ENCODE measurements around the gene SUDS3.

The SUDS3 gene

DNA sequence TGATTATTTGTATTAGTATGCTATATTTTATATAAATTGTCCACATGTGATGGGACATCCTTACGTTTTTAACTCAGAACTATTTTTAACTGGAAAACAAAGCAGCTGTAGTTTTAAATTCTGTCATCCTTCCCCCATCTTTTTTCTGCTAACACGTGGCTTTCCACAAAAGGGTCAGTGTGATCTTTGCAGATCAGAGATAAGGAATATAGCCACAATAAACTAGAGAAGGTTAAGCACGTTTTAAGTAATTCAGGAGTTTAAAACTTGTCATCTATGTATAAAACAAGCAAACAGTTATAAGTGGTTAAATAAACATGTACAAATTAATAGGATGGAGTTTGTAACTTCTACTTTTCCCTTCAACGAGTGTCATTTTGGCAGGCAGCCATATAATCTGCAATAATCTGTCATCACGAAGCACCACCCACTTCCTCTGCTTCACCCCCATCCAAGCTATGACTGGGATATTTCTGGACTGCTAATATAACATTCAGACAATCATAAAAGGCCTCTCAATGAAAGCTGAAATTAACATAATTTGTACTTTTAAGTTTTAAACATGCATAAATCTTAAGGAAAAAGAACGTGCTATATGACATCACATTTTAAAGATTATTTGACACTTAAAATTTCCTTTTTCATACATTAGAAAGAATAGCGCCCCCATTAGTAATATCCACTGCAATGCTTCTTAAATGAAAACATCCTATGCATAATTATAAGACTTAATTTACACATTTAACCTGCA, 18.9 kb upstream of the SUDS3 start:
- peak; percentile 14 for DNase-seq

GRCh38 chr12:118358008-118358359, 18.4 kb upstream of the SUDS3 start:
- DNase-seq = no peak

GRCh38 chr12:118358612-118359540, 17.5 kb upstream of the SUDS3 start:
- DNase-seq = no peak

DNA sequence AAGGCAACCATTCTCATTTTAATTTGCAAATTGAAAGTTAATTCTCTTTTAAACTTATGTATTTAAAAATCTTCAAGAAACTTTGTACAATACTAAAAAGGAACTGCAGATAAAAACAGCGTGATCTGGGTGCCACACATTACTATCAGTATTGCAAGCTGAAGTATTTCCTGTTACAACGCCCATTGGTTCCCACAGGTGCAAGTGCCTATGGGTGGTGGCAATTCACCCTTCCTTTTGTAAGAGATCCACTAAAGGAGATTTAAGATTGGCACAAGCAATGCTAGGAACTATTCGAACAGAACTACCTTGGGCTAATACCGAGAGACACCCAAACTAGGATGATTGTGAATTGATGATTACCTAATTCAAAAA, 16.8 kb upstream of the SUDS3 start:
- no peak for DNase-seq

GRCh38 chr12:118361092-118361404, 15.3 kb upstream of the SUDS3 start:
- DNase-seq = no peak

- DNase-seq = no peak
Measured at GRCh38 chr12:118361889-118362288, 14.5 kb upstream of the SUDS3 start.

DNA sequence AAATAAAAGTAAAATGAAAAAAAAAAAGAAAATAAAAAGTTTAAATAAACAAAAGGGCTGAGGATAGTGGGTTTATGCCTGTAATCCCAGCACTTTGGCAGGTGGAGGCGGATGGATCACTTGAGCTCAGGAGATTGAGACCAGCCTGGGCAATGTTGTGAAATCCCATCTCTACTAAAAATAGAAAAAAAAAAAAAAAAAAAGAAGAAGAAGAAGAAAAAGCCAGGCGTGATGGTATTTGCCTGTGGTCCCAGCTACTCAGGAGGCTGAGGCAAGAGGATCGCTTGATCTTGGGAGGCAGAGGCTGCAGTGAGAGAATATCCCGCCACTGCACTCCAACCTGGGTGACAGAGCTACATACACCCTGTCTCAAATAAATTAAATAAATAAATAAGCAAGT, 7.5 kb upstream of the SUDS3 start:
- DNase-seq = no peak

DNA sequence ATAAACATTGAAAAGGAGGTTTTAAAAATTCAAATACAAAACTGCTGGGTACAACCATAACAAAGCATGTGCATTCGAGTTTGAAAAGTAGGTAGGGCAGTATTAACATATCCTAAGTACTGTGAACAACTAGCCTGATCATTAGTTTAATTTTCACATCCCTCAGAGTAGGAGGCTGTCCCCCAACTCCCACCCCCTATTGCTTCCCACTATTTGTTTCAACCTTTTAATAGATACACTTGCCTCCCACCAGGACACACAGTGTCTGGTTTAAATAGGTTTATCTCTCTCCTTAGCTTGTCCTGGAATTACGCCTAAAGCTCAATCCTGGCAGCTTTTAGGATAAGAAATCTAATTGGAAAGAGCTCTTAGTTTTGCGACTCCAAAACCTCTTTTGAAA, 5.8 kb upstream of the SUDS3 start:
- DNase-seq = no peak

- peak; percentile 2 for DNase-seq
Measured at GRCh38 chr12:118371321-118372282, 4.8 kb upstream of the SUDS3 start.

- DNase-seq = peak; percentile 99
Measured at GRCh38 chr12:118372541-118373495, 3.5 kb upstream of the SUDS3 start, which contains the start of gene TAOK3. Gene TAOK3 (minus strand): TSS chr12:118372907. CDS start chr12:118255567, 117,340 bp downstream.

- no peak for DNase-seq
Measured at GRCh38 chr12:118373616-118374015, 2.7 kb upstream of the SUDS3 start.

DNA sequence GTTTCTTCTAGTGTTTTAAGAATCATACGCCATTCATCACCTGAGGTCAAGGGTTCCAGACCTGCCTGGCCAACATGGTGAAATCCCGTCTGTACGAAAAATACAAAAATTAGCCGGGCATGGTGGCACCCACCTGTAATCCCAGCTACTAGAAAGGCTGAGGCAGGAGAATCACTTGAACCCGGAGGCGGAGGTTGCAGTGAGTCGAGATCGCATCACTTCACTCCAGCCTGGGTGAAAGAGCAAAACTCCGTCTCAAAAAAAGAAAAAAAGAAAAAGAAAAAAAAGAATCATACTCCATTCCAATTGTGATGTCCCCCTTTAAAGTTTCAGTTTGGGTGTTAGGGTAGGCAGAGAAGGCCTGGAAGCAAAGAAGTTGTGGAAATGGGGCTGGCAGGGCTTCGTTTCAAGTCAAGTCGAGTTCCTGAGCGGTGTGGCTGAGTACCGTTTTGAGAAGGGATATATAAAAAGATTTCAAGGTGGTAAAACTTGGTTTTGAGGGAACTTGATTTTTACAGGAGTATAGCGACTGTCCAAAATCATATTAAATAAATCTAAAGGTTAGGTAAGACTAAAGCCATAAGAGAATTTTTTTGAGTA, 2.1 kb upstream of the SUDS3 start:
- DNase-seq = no peak

- no peak for DNase-seq
Measured at GRCh38 chr12:118374909-118375308, 1.4 kb upstream of the SUDS3 start.

DNA sequence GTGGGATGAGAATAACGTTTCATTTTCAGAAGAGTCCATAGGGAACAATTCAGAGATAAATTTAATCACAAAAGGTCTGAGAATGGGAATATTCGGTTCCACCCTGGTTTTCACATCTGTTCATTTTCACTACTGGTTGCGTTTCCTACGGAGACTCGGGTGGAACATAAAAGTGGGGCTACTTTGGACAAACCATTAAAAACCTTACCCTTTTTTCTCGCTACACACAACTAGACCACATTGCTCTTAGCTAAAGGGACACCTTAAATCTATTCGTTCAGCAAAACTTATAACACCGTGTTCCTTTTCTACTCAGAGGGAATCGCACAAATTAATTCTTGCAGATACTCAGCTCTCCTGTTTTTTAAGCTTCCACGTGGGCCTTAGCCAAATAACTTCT, 1.0 kb upstream of the SUDS3 start:
- DNase-seq = no peak

DNA sequence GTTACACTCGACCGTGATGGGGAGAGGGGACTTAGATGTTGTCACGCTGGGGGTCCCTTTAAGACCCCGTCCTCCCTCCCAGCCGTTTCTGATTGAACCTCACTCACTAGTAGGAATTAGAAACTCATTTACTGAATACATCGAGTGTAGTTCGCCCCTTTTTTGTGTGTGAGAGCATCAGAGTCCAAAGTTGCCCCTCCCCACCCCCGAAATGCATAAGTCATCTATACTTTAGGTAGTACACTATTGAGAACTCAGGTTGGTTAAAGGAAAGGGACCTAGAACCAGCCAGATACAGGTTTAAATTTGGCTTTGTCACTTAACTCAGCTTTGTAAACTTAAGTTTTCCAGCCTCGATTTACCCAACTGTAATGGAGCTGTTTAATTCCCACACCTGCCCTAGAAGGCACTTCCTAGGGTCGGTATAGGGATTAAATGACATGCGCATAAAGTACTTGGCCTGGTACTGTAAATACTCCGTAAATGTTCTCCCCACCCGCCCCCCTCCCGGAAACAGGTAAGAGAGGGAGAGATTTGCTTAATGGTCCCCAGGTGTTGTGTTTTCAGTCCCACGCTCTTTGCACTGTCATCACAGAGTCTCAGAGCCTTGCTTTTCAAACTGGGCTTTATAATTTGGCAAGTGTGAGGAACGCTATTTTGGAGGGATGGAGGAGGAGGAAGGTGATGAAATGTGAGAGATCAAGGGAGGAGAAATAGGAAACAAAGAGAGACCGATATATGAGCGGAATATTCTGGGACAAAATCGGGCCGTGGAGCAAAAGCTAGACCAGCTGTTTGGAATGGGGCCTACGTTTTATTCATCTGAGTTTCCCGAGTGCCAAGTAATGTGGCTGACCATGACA, 897 bp downstream of the SUDS3 start:
- peak; percentile 54 for DNase-seq

- peak; percentile 43 for DNase-seq
Measured at GRCh38 chr12:118377884-118378470, 1.6 kb downstream of the SUDS3 start.

DNA sequence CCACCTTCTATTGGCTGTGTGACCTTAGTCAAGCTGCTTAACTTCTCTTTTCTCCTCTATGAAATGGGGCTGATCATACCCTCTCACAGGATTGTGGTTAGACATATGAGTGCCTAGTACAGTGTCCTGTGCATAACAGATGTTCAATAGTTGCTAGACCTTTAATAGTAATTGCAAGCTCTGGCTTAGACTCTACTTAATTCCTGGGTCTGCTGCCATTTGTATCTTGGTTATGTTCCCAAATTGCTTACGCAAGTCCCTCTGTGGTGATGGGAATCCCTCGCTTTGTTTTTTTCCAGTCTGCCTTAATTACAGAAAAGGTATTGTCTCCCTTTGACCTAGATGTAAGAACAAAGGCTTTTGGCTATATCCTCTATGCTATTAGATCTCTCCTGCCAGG, 15.1 kb downstream of the SUDS3 start:
- DNase-seq = no peak

DNA sequence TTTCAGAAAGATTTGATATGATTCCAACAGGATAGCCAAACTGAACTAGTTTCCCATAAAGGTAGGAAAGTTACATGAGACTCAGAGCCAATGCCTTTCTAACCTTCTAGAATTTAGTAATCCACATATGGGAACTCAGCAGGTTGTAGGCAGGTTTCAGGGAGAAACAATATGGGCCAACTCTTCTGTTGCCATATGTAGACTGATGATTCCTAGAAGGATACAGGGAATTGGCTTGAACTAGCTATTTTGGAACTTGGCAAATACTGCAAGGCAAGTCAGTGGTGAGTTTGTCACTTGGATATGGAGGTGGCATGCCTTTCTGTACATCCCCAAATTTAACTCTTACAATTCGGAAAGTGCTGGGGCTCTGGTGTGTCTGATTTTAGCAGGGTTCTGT, 15.5 kb downstream of the SUDS3 start:
- no peak for DNase-seq

DNA sequence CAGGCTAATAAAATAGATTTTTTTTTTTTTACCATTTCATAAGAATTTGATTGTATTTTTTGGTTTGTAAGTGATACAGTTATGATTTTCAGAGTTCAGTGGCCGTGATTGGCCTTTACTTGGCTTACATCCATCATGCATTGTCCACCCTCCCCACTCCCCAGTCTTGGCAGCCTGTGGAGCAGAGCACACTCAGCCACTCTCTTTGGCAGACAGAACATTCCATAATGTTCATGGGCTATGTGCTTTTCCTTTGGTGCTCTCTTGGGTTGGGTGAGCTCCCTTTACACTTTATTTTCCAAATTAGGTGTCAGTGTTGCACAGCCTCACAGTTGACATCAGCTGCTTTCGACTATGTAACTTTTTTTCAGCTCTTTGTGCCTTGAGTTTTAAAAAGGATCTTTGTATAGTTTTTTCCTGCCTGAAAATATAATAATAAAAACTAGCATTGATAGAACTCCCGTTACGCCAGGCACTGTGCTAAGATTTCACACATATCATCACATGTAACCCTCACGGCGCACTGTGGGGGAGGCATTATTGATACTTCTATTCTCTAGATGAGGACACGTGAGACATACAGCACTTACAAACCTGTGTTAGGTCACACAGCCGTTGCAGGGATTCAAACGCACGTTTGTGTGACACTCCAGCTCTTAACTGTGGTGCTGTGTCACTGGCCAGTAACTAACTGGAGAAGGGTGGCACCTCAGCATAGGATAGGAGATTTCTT, 21.5 kb downstream of the SUDS3 start:
- no peak for DNase-seq

Measured in NCI-H146 (cell line).